IMR-90 (cell line): Measurements from ENCODE around the gene NTMT2.

Experiments used
- BHLHE40 ChIP-seq: fragments of 150-350 bp; IDR thresholded peaks from 2 replicates; pipeline ENCODE4 v1.6.1; 2016; ENCODE audit warnings: mild to moderate bottlenecking, low read depth, low read length
- CEBPB ChIP-seq: IDR thresholded peaks from 2 replicates; pipeline ENCODE4 v1.6.1; 2012; ENCODE audit warnings: low read depth, low read length, improper control_type of control experiment
- FOS ChIP-seq: fragments of 150-350 bp; IDR thresholded peaks from 2 replicates; pipeline ENCODE4 v1.6.1; 2016; ENCODE audit warnings: low read depth, low read length
- MAZ ChIP-seq: IDR thresholded peaks from 2 replicates; pipeline ENCODE4 v1.6.1; 2012; ENCODE audit warnings: low read depth, mild to moderate bottlenecking, low read length, improper control_type of control experiment, moderate library complexity, borderline replicate concordance
- MXI1 ChIP-seq: IDR thresholded peaks from 2 replicates; pipeline ENCODE4 v1.6.1; 2012; ENCODE audit warnings: low read depth, mild to moderate bottlenecking, low read length, moderate library complexity, borderline replicate concordance
- NFE2L2 ChIP-seq: fragments of 150-350 bp; IDR thresholded peaks from 2 replicates; pipeline ENCODE4 v1.6.1; 2016; ENCODE audit warnings: low read depth, mild to moderate bottlenecking, low read length
- POLR2A ChIP-seq: IDR thresholded peaks from 2 replicates; pipeline ENCODE4 v1.6.1; 2012; ENCODE audit warnings: mild to moderate bottlenecking, low read depth, low read length
- RAD21 ChIP-seq: IDR thresholded peaks from 2 replicates; pipeline ENCODE4 v1.6.1; 2012; ENCODE audit warnings: low read length, improper control_type of control experiment
- SMC3 ChIP-seq: fragments of 150-350 bp; IDR thresholded peaks from 2 replicates; pipeline ENCODE4 v1.6.1; 2016; ENCODE audit warnings: low read depth, mild to moderate bottlenecking, antibody characterized with exemption, low read length, moderate library complexity
- USF2 ChIP-seq: fragments of 150-350 bp; IDR thresholded peaks from 2 replicates; pipeline ENCODE4 v1.6.1; 2017; ENCODE audit warnings: mild to moderate bottlenecking, antibody characterized with exemption, low read length, low read depth
- TF ChIP-seq, protein P1 (sequence below): conservative IDR thresholded peaks from 2 replicates; pipeline ENCODE4 v1.5.1; 2012; ENCODE audit warnings: mild to moderate bottlenecking, low read depth, low read length, improper control_type of control experiment

DNA sequence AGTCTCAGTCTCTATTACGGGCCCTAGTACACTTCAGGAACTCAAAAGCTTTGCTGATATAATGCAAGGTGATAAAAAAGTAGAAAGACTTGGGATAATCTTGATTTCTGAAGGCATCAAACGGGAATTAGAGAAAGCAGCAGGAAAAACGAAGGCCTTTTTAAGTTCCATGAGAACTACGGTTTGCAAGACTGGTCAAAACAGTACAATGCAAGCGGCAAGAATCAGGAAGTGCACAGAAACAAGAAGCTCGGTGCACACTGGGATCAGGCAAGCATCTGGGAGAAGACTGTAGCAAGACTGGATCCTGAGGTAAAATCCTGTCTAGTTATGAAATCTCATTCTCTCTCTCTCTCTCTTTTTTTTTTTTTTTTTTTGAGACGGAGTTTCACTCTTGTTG, 28.6 kb downstream of the NTMT2 start:
- no peak for TF ChIP-seq CEBPB
- no peak for TF ChIP-seq POLR2A
- TF ChIP-seq, protein P1, sequence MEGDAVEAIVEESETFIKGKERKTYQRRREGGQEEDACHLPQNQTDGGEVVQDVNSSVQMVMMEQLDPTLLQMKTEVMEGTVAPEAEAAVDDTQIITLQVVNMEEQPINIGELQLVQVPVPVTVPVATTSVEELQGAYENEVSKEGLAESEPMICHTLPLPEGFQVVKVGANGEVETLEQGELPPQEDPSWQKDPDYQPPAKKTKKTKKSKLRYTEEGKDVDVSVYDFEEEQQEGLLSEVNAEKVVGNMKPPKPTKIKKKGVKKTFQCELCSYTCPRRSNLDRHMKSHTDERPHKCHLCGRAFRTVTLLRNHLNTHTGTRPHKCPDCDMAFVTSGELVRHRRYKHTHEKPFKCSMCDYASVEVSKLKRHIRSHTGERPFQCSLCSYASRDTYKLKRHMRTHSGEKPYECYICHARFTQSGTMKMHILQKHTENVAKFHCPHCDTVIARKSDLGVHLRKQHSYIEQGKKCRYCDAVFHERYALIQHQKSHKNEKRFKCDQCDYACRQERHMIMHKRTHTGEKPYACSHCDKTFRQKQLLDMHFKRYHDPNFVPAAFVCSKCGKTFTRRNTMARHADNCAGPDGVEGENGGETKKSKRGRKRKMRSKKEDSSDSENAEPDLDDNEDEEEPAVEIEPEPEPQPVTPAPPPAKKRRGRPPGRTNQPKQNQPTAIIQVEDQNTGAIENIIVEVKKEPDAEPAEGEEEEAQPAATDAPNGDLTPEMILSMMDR: no peak
- TF ChIP-seq RAD21: no peak
- TF ChIP-seq BHLHE40: no peak
- no peak for TF ChIP-seq NFE2L2
- no peak for TF ChIP-seq MXI1
- TF ChIP-seq SMC3: no peak
- no peak for TF ChIP-seq USF2
- no peak for TF ChIP-seq FOS
- TF ChIP-seq MAZ: no peak
